ENCODE data around the gene SLC22A3. TPM values are rescaled to one million over a fixed set of nuclear protein-coding genes. Genes with fewer than 3 reads are reported as not detected.

Gene SLC22A3
- total and polyA plus RNA-seq, 2 of the 13 experiments (the other 11 are each of a cell fraction or from before 2014, with no cell fraction given) = 12.0 to 31.5 TPM

- TF ChIP-seq CBX5 (CRISPR knock-in tag; IDR thresholded peaks at IDR 0.05; ENCODE audit: borderline replicate concordance) (no peak), CTCF (CRISPR knock-in tag; IDR thresholded peaks at IDR 0.05) (no peak), ZNF207 (IDR thresholded peaks at IDR 0.05; ENCODE audit: borderline replicate concordance) (no peak), KMT2B (CRISPR knock-in tag; IDR thresholded peaks at IDR 0.05) (no peak), ZNF550 (CRISPR knock-in tag; IDR thresholded peaks at IDR 0.05; ENCODE audit: borderline replicate concordance) (no peak), ZNF335 (CRISPR knock-in tag; IDR thresholded peaks at IDR 0.05) (no peak), ZNF772 (CRISPR knock-in tag; IDR thresholded peaks at IDR 0.05) (no peak), ZFP90 (CRISPR knock-in tag; IDR thresholded peaks at IDR 0.05; ENCODE audit: borderline replicate concordance) (no peak)
- TF ChIP-seq, protein P1, sequence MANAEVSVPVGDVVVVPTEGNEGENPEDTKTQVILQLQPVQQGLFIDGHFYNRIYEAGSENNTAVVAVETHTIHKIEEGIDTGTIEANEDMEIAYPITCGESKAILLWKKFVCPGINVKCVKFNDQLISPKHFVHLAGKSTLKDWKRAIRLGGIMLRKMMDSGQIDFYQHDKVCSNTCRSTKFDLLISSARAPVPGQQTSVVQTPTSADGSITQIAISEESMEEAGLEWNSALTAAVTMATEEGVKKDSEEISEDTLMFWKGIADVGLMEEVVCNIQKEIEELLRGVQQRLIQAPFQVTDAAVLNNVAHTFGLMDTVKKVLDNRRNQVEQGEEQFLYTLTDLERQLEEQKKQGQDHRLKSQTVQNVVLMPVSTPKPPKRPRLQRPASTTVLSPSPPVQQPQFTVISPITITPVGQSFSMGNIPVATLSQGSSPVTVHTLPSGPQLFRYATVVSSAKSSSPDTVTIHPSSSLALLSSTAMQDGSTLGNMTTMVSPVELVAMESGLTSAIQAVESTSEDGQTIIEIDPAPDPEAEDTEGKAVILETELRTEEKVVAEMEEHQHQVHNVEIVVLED (CRISPR knock-in tag; IDR thresholded peaks at IDR 0.05; ENCODE audit: borderline replicate concordance) = no peak
- TF ChIP-seq, protein P2, sequence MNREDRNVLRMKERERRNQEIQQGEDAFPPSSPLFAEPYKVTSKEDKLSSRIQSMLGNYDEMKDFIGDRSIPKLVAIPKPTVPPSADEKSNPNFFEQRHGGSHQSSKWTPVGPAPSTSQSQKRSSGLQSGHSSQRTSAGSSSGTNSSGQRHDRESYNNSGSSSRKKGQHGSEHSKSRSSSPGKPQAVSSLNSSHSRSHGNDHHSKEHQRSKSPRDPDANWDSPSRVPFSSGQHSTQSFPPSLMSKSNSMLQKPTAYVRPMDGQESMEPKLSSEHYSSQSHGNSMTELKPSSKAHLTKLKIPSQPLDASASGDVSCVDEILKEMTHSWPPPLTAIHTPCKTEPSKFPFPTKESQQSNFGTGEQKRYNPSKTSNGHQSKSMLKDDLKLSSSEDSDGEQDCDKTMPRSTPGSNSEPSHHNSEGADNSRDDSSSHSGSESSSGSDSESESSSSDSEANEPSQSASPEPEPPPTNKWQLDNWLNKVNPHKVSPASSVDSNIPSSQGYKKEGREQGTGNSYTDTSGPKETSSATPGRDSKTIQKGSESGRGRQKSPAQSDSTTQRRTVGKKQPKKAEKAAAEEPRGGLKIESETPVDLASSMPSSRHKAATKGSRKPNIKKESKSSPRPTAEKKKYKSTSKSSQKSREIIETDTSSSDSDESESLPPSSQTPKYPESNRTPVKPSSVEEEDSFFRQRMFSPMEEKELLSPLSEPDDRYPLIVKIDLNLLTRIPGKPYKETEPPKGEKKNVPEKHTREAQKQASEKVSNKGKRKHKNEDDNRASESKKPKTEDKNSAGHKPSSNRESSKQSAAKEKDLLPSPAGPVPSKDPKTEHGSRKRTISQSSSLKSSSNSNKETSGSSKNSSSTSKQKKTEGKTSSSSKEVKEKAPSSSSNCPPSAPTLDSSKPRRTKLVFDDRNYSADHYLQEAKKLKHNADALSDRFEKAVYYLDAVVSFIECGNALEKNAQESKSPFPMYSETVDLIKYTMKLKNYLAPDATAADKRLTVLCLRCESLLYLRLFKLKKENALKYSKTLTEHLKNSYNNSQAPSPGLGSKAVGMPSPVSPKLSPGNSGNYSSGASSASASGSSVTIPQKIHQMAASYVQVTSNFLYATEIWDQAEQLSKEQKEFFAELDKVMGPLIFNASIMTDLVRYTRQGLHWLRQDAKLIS (CRISPR knock-in tag; IDR thresholded peaks at IDR 0.05) = no peak
- TF ChIP-seq, protein P3, sequence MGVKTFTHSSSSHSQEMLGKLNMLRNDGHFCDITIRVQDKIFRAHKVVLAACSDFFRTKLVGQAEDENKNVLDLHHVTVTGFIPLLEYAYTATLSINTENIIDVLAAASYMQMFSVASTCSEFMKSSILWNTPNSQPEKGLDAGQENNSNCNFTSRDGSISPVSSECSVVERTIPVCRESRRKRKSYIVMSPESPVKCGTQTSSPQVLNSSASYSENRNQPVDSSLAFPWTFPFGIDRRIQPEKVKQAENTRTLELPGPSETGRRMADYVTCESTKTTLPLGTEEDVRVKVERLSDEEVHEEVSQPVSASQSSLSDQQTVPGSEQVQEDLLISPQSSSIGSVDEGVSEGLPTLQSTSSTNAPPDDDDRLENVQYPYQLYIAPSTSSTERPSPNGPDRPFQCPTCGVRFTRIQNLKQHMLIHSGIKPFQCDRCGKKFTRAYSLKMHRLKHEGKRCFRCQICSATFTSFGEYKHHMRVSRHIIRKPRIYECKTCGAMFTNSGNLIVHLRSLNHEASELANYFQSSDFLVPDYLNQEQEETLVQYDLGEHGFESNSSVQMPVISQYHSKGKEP (CRISPR knock-in tag; IDR thresholded peaks at IDR 0.05) = no peak
These were observed 52.3 kb downstream of the SLC22A3 start (continued) for GRCh38 chr6:160400446-160400845.

Measured in HepG2 (cell line).